Measurements from ENCODE around the gene ARHGAP29. TPM values are rescaled to one million over a fixed set of nuclear protein-coding genes. Genes with fewer than 3 reads are reported as not detected.

ARHGAP29 gene
- polyA plus RNA-seq, 3 donors = 0.69 to 0.98 (median 0.81) TPM

GRCh38 chr1:94193128-94193527 is 44.3 kb downstream of the ARHGAP29 start:
- Mint-ChIP-seq H3K9me3 (peaks cover 0 to 1% (median 0%) of the 10 kb centered on the region in 7 donors), H3K27me3 (ENCODE audit: low read depth in 3 of 3) (peaks cover 15 to 24% (median 16%) of the 10 kb centered on the region in 3 donors), H3K4me1 (no peaks in the 10 kb centered on the region), H3K36me3 (no peaks in the 10 kb centered on the region), H3K4me3 (peak overlapping the region in 1 of 2 donors; percentile 14), H3K27ac (no peak overlapping the region)
- H3K36me3 ChIP-seq (replicated peaks in 1 of 2; ENCODE audit: control insufficient read depth in 1 of 2, insufficient read depth in 2 of 2, low read length in 2 of 2) = no peaks in the 10 kb centered on the region
- H3K27me3 ChIP-seq (ENCODE audit: control insufficient read depth in 2 of 2, insufficient read depth in 2 of 2, low read length in 2 of 2) = peaks cover 6 to 19% of the 10 kb centered on the region in 2 donors
- no peaks in the 10 kb centered on the region for H3K4me1 ChIP-seq (ENCODE audit: control insufficient read depth in 1 of 2, insufficient read depth in 2 of 2, low read length in 2 of 2)
- intact Hi-C loops (cut with micrococcal nuclease) = no loop called here
- H4K20me1 ChIP-seq (ENCODE audit: insufficient read depth, low read length) = no peaks in the 10 kb centered on the region
- no peak overlapping the region for H3K9ac ChIP-seq (ENCODE audit: insufficient read depth, low read length, poor library complexity, severe bottlenecking)
- H2AFZ ChIP-seq (ENCODE audit: insufficient read depth, low read depth, low read length, poor library complexity, severe bottlenecking) = no peak overlapping the region
- no peak overlapping the region for H3K4me3 ChIP-seq (replicated peaks in 1 of 3; ENCODE audit: low read depth in 2 of 3, low read length in 3 of 3)
- no peak for TF ChIP-seq CTCF (IDR thresholded peaks at IDR 0.05)
- DNase-seq = no peak
- H3K4me2 ChIP-seq (replicated peaks; ENCODE audit: extremely low read depth, low read length, poor library complexity, severe bottlenecking) = no peak overlapping the region
- no peaks in the 10 kb centered on the region for H3K9me3 ChIP-seq (replicated peaks in 1 of 2; ENCODE audit: control insufficient read depth in 1 of 2, insufficient read depth in 1 of 2, low read length in 2 of 2)
- no CpG with 5 or more reads among the region's 1 CpG for WGBS (ENCODE audit: insufficient coverage)
- H3K27ac ChIP-seq (ENCODE audit: low read depth in 1 of 2, low read length in 2 of 2) = no peak overlapping the region
- H3K79me2 ChIP-seq (ENCODE audit: insufficient read depth, low read length) = no peaks in the 10 kb centered on the region

GRCh38 chr1:94191216-94191615 is 46.2 kb downstream of the ARHGAP29 start:
- WGBS (ENCODE audit: insufficient coverage) = no CpG with 5 or more reads among the region's 1 CpG
- DNase-seq = no peak

More at GRCh38 chr1:94191216-94191615, 46.2 kb downstream of the ARHGAP29 start:
- Mint-ChIP-seq H3K27ac (no peak overlapping the region), H3K4me1 (no peaks in the 10 kb centered on the region), H3K27me3 (ENCODE audit: low read depth in 3 of 3) (peaks cover 11 to 20% (median 14%) of the 10 kb centered on the region in 3 donors), H3K9me3 (peaks cover 0 to 1% (median 0%) of the 10 kb centered on the region in 7 donors), H3K36me3 (no peaks in the 10 kb centered on the region), H3K4me3 (no peak overlapping the region)
- Histone ChIP-seq H3K4me1 (ENCODE audit: control insufficient read depth in 1 of 2, insufficient read depth in 2 of 2, low read length in 2 of 2) (no peaks in the 10 kb centered on the region), H3K36me3 (replicated peaks in 1 of 2; ENCODE audit: control insufficient read depth in 1 of 2, insufficient read depth in 2 of 2, low read length in 2 of 2) (no peaks in the 10 kb centered on the region), H3K27me3 (ENCODE audit: control insufficient read depth in 2 of 2, insufficient read depth in 2 of 2, low read length in 2 of 2) (peaks cover 8 to 12% of the 10 kb centered on the region in 2 donors), H3K27ac (ENCODE audit: low read depth in 1 of 2, low read length in 2 of 2) (no peak overlapping the region), H3K4me2 (replicated peaks; ENCODE audit: extremely low read depth, low read length, poor library complexity, severe bottlenecking) (no peak overlapping the region), H3K79me2 (ENCODE audit: insufficient read depth, low read length) (no peaks in the 10 kb centered on the region), H2AFZ (ENCODE audit: insufficient read depth, low read depth, low read length, poor library complexity, severe bottlenecking) (no peak overlapping the region), H3K9ac (ENCODE audit: insufficient read depth, low read length, poor library complexity, severe bottlenecking) (no peak overlapping the region), H3K4me3 (replicated peaks in 1 of 3; ENCODE audit: low read depth in 2 of 3, low read length in 3 of 3) (no peak overlapping the region), H3K9me3 (replicated peaks in 1 of 2; ENCODE audit: control insufficient read depth in 1 of 2, insufficient read depth in 1 of 2, low read length in 2 of 2) (no peaks in the 10 kb centered on the region), H4K20me1 (ENCODE audit: insufficient read depth, low read length) (no peaks in the 10 kb centered on the region)
- no peak for TF ChIP-seq CTCF (IDR thresholded peaks at IDR 0.05)
- intact Hi-C loops (cut with micrococcal nuclease) = no loop called here

Measured in CD14-positive monocyte (primary cell).